GM19025 (cell line): ENCODE results near the gene PCSK5.
"Not testable (repeated sequence)": the region's sequence is repeated elsewhere in the genome, so short reads cannot be mapped to it uniquely, and the experiment has no call there.

Experiments
- ATAC-seq: cut with Tn5 transposase; IDR thresholded peaks from one replicate; pipeline ENCODE4 v1.9.1; 2021; ENCODE audit warnings: mild to moderate bottlenecking, low read depth, moderate library complexity; ENCODE audit not compliant: unreplicated experiment

Gene PCSK5

DNA sequence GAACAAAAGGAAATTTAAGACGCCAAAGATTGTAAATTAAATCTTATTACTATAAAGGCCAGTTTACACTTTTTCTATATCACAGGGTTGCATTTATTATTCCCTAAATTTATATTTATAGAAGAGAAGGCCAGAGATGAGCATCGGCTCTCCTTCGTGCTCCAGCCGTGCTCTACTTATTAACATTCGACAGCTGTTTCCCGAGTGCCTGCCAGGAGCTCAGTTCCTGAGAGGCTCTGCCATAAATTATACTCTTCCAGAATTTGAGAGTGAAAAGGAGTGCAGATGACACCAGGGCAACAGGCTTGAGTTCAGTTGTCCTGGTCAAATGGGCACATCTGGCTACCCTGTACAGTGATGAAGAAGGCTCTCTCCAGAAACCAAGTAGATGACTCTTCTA lies 70.1 kb downstream of the PCSK5 start:
- no peak for ATAC-seq

DNA sequence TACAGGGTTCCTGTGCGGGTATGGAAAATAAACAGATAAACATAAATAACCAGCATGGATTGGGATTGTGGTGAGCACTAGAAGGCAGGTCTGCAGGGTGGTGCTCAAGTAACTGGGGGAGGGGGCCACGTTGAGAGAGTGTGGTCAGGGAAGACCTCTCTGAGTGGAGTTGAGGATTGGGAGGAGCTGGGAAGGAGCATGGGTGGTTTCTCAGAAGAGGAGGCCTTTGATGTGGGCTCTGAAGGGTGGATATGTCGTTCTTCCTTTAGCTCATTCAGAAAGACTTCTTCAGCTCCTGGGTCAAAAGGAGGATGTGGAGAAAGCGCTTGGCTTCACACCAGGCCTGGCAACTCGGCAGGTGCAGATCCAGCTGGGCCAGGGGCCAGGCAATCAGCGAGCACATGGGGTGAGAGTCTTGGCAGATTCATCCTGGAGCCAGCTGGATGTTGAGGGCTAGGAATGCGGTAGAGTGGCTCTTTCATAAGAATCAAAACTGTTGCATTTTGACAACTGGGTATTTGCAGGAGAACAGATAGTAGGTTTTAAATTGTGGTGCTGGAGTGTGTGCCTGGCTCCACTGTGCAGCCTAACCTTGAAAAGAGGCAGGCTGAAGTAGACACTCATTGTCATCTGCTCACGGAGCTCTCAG lies 71.7 kb downstream of the PCSK5 start:
- ATAC-seq: no peak

DNA sequence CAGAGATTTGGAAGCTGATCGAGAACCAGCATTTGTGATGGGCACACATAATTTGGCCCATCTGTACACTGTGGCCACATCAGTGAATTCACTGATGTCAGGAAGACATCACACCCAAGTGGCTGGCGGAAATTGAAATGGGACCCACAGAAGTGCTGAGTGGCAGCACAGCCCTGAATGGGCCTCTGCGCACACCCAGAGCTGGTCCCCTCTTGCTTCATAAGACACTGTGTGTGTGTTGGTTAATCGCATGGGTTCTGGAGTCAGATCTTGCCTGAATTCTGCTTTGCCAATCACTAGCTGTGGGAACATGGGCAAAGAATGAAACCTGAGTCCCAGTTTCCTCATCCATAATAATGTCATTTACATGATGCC lies 72.2 kb downstream of the PCSK5 start:
- no peak for ATAC-seq

DNA sequence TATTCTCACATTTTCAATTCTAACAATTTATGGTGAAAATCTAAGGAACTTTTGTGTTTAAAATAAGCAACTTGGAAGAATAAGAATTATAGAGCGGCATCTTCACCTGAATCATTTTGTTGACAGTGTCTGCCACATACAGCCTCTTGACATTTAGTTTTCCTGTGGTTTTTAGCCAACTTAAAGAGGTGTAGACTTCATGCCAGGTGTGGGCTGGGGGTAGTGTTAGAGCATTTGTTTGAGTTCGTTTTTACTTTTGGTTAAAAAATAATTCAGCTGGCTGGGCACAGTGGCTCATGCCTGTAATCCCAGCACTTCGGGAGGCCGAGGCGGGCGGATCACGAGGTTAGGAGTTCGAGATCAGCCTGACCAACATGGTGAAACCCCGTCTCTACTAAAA lies 72.8 kb downstream of the PCSK5 start:
- not testable (repeated sequence) for ATAC-seq

DNA sequence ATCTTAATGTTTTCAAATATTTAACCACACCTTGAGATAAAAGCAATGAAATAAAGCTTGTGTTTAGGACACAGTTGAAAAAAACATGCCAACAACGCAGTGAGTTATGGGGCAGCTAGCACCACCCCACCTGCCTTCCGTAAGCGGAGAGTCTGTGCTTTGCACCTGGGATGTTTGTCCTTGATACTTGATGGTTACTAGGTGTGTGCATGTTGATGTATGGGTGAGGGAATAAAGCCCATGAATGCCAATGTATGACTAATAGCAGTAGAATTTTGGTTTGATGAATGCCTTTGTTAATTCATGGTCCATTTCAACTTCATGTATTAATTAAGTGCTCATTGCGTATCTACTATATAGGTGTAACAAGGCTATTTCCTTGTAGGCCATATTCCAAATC lies 74.0 kb downstream of the PCSK5 start:
- no peak for ATAC-seq

DNA sequence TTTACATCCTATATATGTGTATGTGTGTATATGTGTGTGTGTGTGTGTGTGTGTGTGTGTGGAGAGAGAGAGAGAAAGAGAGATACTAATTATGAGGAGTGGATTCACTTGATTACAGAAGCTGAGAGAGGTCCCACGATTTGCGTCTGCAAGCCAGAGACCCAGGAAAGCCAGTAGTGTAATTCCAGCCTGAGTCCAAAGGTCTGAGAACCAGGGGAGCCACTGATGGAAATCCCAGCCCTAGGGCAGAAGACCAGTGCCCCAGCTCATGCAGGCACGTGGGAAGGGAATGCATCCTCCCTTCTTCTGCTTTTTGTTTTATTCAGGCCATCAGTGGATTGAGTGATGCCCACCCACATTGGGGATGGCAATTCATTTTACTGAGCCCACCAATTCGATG lies 74.8 kb downstream of the PCSK5 start:
- no peak for ATAC-seq

DNA sequence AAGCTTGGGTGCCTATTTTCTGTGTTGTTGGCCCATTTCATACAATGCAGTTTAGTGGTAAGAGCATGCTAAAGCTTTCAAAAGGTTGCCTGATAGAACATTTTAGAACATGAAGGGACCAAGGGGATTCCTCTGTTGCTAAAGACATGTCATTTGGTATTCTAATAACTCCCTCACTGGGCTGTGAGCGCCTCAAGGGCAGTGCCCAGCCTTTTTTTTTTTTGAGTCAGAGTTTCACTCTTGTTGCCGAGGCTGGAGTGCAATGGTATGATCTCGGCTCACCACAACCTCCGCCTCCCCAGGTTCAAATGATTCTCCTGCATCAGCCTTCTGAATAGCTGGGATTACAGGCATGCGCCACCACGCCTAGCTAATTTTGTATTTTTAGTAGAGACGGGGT lies 77.1 kb downstream of the PCSK5 start:
- ATAC-seq: no peak

DNA sequence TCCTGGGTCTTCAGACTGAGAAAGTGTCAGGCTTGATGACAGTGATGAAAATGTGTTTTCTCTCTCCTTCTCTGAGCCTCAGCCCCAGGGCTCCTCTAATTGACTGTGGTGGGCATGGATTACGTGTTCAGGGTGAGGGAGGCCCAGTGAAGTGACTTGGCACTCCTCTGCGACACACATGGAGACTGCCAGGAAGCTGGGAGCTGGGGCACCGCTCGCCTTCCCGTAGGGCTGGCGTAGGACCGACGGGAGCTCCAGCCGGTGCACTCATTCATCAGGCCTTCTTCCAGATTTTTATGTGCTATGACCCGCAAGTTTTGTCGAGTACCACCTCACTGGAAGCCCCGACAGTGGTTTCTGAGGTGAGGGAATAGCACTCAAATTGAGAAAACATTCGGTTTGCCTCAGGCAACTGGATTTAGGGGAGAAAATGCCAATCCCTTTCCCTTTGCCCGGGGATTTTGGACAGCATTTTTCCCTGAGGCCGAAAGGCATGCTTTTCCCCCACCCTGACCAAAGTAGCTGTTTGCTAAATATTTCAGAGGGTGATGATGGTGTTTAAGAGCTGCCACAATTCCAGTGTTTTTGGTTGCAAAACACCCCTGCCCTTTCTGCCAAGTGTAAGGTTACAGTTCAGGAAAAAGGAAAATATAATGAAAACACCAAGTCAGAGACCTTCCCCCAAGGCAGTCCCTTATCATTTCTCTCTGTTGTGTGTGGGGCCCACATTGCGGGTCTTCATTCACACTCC lies 83.7 kb downstream of the PCSK5 start:
- no peak for ATAC-seq

DNA sequence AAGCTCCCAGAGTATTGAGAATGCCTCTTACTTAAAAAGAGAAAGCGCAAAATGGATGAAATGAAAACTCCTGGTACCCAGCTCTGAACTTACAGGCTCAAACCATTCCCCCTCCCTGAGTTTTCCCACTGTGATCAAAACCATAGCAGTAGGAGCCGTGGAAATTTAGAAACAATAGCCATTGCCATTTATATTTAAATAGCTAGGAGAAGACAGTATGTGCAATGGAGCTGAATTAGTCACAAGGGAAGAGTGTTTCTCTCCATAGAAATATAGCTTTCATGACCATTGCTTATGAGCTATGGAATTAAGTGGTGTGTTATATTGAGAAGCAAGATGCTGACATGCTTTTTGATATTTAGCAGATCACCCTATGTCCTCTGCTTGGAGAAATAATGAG lies 84.6 kb downstream of the PCSK5 start:
- ATAC-seq: no peak

DNA sequence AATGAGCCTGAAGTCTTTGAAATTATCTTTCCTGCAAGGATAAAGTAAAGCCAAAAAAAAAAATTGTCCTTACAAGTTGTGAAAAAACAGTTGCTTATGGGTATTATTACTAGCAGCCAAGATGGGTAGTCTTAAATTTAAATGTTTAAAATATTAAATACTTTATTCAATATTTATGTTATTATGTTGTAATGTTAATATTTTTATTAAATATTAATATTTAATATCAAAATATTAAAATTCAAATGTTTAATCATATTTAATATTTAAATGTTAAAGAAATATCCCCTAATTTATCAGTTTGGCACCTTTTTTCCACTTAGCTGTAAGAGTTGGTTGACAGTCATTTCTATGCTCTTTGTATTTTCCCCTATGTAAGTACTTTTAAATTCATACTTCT lies 86.1 kb downstream of the PCSK5 start:
- no peak for ATAC-seq

DNA sequence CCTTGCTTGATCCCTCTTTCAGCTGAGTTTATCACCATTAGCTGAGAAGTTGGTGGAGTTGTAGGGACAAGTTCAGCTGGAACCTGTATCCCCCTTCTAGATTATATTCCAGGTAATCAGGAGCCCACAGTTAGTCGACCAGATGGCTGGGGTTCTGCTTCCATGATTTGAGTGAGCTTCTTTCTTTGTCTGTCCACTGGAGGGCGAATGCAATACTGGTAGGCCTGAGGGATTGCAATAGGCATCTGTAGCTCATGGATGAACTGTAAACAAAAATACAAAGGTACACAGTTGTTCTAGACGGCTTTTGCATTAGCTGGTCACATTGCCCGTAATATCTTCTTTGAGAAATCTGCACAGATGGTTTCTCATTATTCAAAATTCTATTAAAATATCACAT lies 88.9 kb downstream of the PCSK5 start:
- no peak for ATAC-seq

DNA sequence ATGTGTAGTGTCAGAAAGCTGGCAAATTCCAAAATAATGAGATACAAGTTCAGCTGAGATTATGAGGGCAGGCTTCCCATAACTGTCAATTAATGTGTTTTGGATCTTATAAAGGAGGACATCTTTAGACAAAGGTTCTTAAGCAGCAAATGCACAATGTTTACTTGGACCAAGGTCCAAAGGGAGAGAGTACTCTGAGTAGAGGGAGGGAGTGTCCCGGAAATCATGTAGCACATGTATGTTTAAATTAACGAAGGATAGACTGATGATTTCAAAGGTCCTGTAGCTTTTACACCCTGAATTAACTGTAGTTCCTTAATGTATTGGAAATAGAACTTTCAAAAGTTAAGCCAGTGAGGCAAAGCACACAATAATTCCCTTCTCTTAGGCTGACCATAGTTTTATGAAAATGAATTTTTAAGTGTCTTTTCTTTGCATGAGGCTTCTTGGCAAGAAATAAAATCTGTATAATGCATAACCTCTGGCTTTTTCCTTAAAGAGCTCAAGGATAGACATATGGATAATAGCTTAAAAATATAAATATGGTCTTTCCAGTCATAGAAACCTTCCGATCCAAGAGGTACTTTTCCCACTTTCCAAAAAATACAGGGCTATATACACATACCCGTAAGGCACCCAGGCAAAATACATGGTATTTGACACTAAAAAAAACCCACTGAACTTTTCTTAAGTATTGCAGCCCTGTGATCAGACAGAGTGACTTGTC lies 93.0 kb downstream of the PCSK5 start:
- no peak for ATAC-seq

DNA sequence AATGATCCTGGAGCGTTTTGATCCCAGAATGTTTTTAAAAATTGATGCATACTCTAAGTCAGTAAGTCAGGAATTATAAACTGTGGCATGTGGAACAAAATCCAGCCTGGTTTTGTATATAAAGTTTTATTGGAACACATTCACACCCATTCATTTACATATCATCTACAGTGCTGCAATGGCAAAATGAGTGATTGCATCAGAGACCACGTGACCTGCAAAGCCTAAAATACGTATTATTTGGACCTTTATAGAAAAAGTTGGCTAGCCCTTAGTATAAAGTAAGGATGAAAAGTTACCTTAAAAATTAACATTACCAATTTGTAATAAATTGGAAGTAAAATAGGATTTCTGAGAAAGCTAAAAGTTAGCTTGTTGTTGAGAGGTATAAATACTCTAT lies 95.0 kb downstream of the PCSK5 start:
- no peak for ATAC-seq

DNA sequence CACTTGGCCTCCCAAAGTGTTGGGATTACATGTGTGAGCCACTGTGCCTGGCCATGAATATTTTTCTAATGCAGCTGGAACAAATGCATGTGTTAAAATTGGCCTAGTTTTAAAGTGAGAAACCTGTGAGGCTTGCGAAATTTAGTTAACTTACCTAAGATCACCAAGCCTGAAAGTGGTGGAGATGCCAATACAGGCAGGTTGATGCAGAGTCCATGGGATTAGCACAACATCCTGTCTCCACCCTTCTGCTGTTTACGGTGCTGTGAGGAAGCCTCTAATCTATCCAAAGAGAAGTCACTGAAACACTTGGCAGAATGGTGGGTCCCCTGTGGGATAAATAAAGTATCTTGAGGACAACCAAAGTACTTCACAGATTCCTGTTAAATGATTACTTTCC lies 98.2 kb downstream of the PCSK5 start:
- no peak for ATAC-seq

DNA sequence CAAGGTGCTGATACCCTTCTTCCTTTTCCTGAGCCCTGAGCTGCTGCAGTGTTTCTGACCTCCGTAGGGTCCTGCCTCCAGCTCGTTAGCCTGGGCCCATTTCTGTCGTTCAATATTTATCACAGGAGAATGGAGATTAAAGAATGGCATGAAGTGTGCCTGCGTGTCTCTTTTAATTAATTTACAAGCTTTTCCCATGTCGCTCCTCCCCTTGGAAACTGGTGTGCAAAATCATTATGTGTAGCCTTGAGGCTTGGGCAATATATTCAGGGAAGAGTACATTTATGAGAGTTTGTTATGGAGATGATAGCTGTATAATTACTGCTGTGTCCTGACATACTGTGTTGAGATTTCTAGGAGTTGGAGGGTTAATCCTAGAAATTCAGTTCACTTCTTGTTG lies 99.7 kb downstream of the PCSK5 start:
- ATAC-seq: no peak

DNA sequence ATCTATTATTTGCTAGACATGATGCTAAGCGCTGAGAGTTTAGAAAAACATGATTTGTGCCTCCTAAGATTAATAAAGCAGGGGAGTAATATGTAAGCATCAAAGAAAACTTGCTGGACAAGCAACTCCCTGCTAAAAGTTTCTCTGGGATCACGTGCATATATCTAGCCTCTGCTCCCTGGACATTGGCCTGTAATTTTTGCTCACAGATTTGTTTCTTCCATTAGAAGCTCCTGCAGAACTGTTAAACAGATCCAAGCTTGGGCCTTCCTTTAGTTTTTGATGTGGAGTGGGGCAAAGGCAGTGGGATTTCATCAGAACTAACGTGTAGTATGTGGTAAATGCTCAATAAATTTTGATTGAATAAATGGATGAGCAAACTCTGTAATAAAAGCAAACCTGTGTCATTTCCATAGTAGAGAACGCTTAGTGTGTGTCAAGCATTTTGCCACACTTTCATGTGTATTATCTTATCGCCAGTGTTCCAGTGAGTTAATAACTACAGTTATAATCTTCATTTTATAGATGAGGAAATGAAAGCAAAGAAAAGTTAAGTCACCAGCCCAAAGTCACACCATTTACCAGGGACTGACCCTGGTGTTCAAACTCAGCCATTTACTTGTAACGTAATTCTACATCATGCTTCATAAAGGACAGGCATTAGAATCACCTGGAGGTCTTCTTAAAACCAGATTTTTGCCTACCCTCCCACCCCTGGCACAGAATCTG lies 100.3 kb downstream of the PCSK5 start:
- ATAC-seq: no peak

DNA sequence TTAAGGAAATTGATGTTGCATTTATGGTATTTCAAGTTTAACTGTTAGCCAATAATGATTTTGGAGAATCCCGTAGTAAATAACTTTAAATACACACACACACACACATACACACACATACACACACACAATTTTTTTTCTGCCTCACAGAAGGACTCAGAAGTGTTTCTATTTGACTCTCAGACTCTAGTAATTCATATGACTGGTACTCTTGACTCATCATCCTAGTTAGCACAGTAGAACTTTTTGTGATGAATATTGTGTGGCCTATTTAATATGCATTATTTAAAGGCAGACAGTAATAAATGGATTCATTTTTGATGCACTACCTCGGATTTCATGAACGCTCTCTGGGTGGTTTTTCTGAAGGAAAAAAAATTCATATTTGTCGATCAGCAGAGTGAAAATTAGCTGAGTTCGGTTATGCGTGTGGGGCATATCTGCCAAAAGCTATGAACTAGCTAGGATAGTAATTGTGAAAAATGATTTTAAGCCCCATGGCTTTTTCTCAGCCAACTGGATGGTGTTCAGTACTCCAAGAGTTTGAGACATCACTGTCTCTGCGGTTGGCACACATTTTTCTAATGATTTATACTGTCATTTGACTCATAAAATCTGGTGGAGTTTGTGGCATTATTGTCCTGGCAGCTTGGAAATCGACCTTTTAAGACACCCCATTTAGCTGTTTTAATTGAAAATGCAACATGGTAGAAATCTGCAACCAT lies 102.2 kb downstream of the PCSK5 start:
- ATAC-seq: no peak

DNA sequence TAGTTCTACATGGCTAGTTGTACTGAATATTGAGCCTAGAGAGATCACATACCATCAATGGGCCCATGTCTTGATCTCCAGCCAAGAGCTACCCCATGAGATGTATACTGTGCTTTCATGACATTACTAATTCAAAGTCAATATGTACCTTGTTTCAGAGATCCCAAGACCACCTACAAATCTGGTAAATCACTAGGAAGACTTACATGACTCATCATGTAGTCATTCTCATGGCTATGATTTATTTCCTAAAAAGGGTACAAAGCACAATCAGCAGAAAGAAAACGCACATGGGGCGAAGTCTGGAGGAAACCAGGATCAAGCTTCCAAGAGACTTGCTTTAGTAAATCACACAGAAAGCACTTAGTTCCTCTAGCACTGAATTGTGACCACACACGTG lies 103.0 kb downstream of the PCSK5 start:
- ATAC-seq: no peak

DNA sequence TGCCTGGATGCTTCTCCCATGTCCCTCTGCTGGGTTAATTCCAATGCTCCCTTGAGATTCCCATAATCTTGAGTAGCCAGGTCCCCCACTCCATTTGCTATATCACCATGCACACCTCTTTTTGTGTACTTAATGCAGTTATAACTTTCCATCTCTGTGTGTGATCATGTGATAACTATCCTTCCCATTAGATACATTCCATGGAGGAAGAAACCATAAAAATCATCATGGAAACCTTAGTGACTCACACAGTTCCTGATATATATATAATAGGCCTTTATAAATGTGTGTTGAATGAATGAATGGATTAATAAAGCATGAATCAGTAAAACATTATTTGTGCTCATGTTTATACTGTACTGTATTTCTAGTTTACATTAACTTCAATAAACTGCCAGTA lies 104.6 kb downstream of the PCSK5 start:
- ATAC-seq: no peak

DNA sequence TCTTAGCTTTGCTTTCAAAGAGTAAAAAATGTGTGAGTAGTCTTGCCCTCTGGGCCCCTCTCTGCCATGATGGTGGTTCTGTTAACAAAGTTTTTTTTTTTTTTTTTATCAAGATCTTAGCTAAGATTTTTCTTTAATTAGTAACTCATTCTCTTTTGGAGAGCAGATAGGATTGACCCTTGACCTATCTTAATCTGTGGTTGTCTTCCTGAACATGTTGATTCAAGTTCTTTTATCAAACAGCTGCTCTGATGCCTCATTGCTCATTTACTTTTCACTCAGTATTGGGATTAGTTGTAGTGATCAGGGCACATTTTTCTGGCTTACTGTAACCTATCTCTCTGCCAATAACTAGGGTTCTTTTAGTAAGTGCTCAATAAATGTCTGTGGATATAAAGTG lies 106.3 kb downstream of the PCSK5 start:
- no peak for ATAC-seq

DNA sequence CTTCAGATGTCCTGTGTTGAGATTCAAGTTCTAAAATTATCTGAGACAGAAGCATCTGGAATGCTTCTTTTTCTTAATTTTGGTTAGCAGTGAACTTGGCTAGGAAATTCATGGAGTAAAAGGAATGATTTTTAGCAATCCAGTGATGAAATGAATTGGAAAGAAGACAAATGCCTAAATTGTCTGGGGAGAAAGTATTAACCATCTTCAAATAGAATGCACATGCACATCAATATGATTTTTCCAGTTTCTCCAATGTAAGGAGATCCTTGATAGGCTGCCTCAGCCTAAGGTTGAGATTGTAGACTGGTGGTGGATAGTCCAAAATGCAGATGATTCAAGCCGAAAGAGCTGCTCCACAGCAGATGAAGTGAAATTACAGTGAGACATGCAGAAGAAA lies 106.7 kb downstream of the PCSK5 start:
- ATAC-seq: no peak
